Measurements from ENCODE around the gene LAMA3.

DNA sequence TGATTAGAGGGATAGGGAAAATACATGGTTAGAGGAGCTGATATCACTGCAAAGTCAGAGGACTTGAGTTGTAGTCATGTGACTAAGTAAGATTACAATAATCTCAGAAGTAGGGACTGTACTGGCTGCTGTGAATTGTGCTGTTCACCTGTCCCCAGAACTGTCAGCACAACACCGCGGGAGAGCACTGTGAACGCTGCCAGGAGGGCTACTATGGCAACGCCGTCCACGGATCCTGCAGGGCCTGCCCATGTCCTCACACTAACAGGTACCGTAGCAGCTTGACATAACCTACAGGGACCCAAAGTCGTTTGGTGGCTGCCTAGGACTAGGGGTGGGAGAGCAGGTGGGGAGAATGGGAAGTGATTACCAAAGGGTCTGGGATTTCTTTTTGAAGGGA is 192.5 kb downstream of the LAMA3 start:
- TF ChIP-seq, protein P1, sequence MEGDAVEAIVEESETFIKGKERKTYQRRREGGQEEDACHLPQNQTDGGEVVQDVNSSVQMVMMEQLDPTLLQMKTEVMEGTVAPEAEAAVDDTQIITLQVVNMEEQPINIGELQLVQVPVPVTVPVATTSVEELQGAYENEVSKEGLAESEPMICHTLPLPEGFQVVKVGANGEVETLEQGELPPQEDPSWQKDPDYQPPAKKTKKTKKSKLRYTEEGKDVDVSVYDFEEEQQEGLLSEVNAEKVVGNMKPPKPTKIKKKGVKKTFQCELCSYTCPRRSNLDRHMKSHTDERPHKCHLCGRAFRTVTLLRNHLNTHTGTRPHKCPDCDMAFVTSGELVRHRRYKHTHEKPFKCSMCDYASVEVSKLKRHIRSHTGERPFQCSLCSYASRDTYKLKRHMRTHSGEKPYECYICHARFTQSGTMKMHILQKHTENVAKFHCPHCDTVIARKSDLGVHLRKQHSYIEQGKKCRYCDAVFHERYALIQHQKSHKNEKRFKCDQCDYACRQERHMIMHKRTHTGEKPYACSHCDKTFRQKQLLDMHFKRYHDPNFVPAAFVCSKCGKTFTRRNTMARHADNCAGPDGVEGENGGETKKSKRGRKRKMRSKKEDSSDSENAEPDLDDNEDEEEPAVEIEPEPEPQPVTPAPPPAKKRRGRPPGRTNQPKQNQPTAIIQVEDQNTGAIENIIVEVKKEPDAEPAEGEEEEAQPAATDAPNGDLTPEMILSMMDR (conservative IDR thresholded peaks at IDR 0.05; ENCODE audit: low read depth in 2 of 2): no peak
- TF ChIP-seq POLR2AphosphoS5 (IDR thresholded peaks at IDR 0.05; ENCODE audit: low read depth) (no peak), EZH2 (IDR thresholded peaks at IDR 0.05; ENCODE audit: low read depth, unreplicated experiment) (no peak), EZH2phosphoT487 (IDR thresholded peaks at IDR 0.05; ENCODE audit: unreplicated experiment) (no peak), NANOG (IDR thresholded peaks at IDR 0.05; ENCODE audit: borderline replicate concordance) (no peak), CREB1 (CRISPR knock-in tag; IDR thresholded peaks at IDR 0.05; ENCODE audit: low read depth) (no peak)
- TF ChIP-seq, protein P2, sequence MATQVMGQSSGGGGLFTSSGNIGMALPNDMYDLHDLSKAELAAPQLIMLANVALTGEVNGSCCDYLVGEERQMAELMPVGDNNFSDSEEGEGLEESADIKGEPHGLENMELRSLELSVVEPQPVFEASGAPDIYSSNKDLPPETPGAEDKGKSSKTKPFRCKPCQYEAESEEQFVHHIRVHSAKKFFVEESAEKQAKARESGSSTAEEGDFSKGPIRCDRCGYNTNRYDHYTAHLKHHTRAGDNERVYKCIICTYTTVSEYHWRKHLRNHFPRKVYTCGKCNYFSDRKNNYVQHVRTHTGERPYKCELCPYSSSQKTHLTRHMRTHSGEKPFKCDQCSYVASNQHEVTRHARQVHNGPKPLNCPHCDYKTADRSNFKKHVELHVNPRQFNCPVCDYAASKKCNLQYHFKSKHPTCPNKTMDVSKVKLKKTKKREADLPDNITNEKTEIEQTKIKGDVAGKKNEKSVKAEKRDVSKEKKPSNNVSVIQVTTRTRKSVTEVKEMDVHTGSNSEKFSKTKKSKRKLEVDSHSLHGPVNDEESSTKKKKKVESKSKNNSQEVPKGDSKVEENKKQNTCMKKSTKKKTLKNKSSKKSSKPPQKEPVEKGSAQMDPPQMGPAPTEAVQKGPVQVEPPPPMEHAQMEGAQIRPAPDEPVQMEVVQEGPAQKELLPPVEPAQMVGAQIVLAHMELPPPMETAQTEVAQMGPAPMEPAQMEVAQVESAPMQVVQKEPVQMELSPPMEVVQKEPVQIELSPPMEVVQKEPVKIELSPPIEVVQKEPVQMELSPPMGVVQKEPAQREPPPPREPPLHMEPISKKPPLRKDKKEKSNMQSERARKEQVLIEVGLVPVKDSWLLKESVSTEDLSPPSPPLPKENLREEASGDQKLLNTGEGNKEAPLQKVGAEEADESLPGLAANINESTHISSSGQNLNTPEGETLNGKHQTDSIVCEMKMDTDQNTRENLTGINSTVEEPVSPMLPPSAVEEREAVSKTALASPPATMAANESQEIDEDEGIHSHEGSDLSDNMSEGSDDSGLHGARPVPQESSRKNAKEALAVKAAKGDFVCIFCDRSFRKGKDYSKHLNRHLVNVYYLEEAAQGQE (IDR thresholded peaks at IDR 0.05; ENCODE audit: unreplicated experiment): no peak
- TF ChIP-seq, protein P3, sequence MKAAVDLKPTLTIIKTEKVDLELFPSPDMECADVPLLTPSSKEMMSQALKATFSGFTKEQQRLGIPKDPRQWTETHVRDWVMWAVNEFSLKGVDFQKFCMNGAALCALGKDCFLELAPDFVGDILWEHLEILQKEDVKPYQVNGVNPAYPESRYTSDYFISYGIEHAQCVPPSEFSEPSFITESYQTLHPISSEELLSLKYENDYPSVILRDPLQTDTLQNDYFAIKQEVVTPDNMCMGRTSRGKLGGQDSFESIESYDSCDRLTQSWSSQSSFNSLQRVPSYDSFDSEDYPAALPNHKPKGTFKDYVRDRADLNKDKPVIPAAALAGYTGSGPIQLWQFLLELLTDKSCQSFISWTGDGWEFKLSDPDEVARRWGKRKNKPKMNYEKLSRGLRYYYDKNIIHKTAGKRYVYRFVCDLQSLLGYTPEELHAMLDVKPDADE (IDR thresholded peaks at IDR 0.05): no peak
